COLO829 (cell line): ENCODE results near the gene STMN3.
"Not testable (repeated sequence)": the region's sequence is repeated elsewhere in the genome, so short reads cannot be mapped to it uniquely, and the experiment has no call there.

Source experiments
- DNase-seq: peaks from one replicate; pipeline ENCODE4 v3.0.0; 2012; ENCODE audit warnings: low spot score

STMN3 gene

GRCh38 chr20:63657260-63657936, 4.2 kb upstream of the STMN3 start:
- DNase-seq = no peak

GRCh38 chr20:63656451-63656850, 3.2 kb upstream of the STMN3 start:
- DNase-seq = no peak

GRCh38 chr20:63655249-63655648, 2.0 kb upstream of the STMN3 start:
- DNase-seq = no peak

GRCh38 chr20:63653974-63654668, 897 bp upstream of the STMN3 start:
- no peak for DNase-seq

- no peak for DNase-seq
These were observed 838 bp downstream of the STMN3 start for GRCh38 chr20:63652192-63652980.

- DNase-seq = no peak
These were observed 1.4 kb downstream of the STMN3 start for GRCh38 chr20:63651942-63652191.

GRCh38 chr20:63650486-63650885, 2.7 kb downstream of the STMN3 start:
- not testable (repeated sequence) for DNase-seq

- DNase-seq = no peak
These were observed 4.2 kb downstream of the STMN3 start for GRCh38 chr20:63648895-63649589.

GRCh38 chr20:63648190-63648589, 5.0 kb downstream of the STMN3 start:
- no peak for DNase-seq

GRCh38 chr20:63645218-63645617, 8.0 kb downstream of the STMN3 start:
- DNase-seq = no peak

GRCh38 chr20:63643946-63644345, 9.3 kb downstream of the STMN3 start:
- DNase-seq = no peak

GRCh38 chr20:63643499-63643898, 9.7 kb downstream of the STMN3 start:
- DNase-seq = no peak

- no peak for DNase-seq
These were observed 10.5 kb downstream of the STMN3 start for GRCh38 chr20:63642527-63643247.

- DNase-seq = peak; percentile 90
These were observed 11.3 kb downstream of the STMN3 start for GRCh38 chr20:63641792-63642523.

GRCh38 chr20:63641146-63641791, 12.0 kb downstream of the STMN3 start:
- DNase-seq = no peak

GRCh38 chr20:63640686-63641085, 12.5 kb downstream of the STMN3 start:
- DNase-seq = not testable (repeated sequence)

GRCh38 chr20:63640086-63640485, 13.1 kb downstream of the STMN3 start:
- DNase-seq = no peak

GRCh38 chr20:63639093-63639975, 13.9 kb downstream of the STMN3 start:
- no peak for DNase-seq

GRCh38 chr20:63636752-63637628, 16.2 kb downstream of the STMN3 start:
- no peak for DNase-seq
